NCI-H82 treated with DMSO at 0.1 percent for 48 hours (cell line): ENCODE measurements around the gene APMAP.

ENCODE experiments used
- DNase-seq: peaks from one replicate; lab custom pipeline; 2025; ENCODE audit not compliant: unreplicated experiment; lab: John Stamatoyannopoulos, UW

Gene APMAP, protein sequence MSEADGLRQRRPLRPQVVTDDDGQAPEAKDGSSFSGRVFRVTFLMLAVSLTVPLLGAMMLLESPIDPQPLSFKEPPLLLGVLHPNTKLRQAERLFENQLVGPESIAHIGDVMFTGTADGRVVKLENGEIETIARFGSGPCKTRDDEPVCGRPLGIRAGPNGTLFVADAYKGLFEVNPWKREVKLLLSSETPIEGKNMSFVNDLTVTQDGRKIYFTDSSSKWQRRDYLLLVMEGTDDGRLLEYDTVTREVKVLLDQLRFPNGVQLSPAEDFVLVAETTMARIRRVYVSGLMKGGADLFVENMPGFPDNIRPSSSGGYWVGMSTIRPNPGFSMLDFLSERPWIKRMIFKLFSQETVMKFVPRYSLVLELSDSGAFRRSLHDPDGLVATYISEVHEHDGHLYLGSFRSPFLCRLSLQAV

DNA sequence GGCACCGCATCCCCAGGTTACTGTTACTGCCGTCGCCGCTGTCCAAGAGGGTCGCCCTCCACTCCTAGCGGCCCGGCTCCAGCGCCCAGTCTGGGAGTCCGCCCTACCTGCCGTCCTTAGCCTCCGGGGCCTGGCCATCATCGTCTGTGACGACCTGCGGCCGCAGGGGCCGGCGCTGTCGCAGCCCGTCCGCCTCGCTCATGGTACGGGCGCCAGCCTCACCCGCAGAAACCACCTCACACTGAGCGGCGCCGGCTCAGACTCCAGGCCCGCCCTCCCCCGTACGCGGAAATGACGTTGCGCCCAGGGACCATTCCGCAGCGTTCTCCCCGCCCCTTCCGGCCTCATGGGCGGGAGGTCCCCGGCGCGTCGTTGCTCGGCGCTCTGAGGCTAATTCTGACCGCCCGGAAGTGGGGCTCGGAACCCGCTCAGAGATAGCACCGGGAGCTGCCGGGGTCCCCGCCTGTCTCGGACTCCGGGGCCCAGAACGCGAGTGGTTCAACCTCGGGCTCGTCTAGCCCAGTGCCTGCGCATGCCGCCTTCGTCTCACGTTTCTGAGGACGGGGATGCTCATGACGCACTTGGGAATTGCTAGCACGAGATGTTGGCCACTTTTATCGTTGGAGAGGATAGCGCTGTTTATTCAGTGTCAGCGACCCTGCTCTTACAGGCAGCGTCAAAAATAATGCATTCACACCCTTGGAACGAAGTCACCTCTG is at the start of gene APMAP:
Gene APMAP (minus strand): TSS at position 265 of the 719 bp plus-strand sequence. CDS start 63 bp downstream, at position 202.
- peak; percentile 85 for DNase-seq

DNA sequence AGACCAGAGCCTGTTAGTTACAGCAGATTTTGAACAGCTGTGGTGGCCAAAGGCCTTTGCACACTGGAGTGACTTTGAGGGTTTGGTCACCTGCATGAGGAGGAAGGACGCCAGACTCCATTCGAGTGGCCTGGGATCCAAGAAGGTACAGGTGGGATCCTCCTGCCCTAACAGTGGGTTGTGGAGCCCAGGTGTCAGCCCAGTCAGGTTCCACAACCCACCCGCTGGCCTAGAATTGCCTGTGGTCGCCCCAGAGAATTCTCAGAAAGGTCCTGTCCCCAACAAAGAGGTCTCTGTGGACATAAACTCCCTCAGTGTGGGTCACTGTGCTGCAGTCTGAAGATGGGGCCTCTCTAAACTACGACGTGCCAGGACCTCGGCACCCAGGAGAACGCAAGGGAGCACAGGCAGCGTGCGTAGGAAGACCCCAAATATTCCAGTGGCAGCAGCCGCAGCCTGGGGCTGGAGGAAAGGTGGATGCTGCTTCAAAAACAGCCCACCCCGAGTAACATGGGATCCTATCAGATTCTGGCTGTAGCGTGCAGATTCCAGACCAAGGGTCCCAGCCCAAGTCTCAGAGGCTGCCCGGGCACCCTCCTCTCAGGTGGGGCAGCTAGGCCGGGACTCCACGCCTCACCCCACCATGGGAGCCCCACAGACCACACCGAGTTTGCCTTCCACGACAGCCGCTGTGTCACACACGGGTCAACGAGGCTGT is 49.4 kb upstream of the APMAP start:
- no peak for DNase-seq

DNA sequence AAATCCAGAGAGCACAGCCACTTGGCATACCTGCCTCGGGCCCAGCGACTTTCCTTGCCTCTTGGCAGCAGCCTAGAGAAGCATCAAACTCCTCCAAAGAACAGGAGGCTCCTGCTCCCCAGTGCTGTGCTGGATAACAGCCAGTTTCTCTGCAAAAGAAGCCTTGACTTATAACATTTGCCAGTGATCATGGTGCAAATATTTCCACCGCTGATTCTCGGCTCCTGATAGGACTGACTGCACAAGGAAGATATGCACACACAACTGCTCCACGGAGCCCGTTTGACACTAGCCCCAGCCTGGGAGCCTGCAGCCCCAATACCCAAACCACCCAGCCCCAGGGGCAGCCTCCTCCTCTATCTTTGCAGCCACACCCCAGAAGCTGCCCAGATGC is 47.9 kb upstream of the APMAP start:
- DNase-seq = no peak

DNA sequence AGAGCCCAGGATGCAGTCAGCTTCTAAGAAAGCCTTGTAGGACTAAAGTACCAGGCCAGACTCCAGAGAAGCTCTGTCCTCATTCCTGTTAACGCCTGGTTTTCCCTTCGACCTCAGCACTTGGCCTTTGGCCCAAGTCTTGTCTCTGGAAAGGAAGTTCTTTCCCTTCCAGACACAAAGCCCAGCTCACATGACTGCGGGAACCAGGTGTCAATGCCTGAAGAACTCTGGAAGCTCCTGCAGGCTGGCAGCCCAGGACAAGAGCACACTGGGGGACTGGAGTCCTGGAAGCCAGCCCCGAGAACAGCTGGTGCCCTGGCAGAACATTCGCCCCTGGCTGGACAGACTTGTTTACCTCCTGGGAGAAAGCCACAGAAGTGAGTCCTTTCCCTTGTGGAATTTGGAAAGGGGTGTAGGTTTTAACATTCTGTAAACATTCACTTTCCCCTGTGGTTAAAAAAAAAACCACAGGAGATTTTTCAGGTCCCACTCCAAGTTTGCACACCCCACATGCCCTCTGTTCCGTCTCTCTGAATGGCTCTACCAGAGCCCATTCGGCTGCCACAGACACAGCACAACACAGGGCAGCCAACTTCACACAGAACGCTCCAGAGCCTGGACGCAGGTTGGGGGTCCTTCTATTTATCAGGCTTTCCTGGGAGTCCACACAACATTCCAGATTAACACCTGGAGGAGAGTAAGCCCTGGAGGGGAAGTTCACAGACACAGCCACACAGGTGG is 47.3 kb upstream of the APMAP start:
- no peak for DNase-seq

DNA sequence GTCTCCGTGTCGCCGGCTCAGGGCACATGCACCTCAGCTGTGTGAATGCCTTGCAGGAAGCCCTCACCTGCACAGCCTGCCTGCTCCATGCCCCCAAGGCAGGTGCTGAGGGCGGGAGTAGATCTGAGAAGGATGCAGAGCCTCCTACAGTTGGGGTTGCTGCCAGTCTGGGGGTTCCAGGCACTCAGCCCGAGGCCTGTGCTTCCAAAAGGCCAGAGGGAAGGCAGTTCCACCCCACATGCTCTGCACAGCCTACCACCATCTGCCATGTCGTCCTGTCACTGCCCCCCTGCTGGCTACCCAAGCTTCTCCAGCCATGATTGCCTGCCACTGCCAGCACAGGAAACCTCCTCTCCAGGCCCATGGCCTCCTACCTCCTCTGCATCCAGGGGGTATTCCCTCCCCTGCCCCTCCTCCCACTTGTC is 46.1 kb upstream of the APMAP start:
- DNase-seq = no peak

DNA sequence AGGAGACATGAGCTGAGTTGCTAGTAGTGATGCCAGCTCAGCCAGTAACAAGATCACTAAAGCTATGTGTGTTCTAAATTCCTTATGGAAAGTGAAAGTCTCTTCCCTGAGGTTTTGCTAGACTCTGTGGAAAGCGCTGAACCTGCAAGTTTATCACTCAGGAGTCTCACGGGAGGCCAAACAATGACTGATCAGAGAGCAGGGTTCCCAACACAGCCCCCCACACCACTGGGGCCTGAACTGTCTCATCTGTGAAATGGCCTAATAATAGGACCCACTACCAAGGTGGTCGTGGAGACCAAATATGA is 45.5 kb upstream of the APMAP start:
- DNase-seq = no peak

DNA sequence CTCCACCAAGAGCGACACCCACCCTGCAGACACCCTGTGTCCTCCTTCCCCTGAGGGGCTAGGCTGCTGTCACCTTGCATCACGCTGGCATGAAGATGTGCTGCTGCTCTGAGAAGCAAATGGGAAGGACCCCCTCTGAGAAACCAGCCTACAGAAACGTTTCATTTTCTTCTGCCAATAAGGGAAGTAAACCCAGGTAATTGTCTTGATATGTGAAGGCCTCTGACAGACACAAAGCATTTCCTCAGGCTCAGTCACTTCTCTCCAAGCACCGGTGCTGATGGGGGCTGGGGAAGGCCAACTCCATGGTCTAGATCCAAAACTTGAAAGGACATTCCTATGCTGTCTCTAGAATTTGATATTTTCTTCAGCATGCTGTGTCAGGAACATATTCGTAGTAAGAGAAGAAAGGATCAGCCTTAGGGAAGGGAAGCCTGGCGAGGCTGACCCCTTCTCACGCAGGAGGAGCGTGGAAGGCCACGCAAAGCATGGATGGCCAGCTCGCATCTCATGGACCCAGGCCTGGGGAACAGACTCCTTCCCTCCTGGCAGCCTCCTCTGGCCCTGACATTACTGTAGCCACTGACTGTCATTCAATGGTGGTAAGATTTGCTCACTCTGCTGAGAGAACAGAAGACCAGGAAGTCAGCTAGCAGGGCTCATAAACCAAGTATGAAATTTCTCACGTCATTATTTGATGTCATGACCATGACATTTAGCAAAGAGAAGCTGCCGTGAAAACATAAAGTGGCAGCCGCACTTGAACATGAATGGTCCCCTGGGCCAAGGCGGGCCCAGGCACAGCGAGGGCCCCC is 44.9 kb upstream of the APMAP start:
- no peak for DNase-seq

DNA sequence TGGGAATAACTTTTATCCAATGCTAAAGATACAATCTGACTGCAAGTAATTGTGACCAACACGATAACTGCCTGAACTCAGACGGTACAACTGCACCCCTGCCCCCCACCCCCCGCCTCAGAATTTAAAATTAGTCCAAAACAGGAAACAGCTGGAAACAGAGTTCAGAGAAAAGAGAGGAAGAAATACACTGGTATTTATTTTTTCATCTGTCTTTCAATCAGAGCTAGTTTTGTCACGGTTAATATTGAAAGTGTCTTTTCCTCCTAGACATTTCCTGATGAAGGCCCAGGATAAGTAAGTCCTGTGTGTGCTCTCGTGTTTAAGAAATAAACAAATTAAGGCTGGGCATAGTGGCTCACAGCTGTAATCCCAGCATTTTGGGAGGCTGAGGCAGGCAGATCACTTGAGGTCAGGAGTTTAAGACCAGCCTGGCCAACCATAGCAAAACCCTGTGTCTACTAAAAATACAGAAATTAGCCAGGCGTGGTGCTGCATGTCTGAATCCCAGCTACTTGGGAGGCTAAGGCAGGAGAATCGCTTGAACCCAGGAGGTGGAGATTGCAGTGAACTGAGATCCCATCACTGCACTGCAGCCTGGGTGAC is 43.9 kb upstream of the APMAP start:
- no peak for DNase-seq

DNA sequence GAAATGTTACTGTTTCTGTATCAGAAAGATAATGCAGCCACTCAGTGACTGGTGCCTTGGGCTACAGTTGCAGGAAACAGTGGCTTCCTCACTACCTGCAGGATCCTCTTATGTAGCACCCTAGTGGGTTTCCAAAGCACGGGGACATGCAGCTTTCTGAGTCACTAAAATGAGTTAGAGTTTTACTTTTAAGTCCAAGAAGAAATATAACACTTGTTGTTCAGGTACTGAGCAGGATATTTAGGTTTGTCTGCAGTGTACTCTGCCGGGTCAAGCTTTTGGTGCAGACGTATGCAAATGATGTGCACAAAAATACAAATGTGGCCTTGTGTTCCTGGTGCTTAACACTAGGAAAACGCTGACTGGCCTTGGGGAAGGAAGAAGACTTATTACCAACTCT is 43.4 kb upstream of the APMAP start:
- DNase-seq = no peak

DNA sequence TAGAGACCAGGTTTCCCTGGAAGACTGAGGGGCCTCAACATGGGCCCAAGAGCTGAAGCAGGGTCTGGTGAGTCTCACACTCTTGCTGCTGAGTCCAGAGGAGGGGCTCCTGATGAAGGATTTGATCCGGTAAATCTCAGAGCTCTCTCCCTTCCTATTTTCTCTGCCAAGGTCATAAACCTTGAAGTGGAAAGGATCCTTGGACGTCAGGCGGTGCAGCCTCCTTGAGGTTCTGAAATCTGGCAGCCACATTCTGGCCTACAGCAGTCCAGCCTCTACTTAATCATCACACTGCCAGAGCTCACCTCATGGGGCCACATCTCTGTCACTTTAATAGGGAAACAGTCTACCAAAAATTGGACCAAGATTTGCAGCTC is 41.4 kb upstream of the APMAP start:
- no peak for DNase-seq

DNA sequence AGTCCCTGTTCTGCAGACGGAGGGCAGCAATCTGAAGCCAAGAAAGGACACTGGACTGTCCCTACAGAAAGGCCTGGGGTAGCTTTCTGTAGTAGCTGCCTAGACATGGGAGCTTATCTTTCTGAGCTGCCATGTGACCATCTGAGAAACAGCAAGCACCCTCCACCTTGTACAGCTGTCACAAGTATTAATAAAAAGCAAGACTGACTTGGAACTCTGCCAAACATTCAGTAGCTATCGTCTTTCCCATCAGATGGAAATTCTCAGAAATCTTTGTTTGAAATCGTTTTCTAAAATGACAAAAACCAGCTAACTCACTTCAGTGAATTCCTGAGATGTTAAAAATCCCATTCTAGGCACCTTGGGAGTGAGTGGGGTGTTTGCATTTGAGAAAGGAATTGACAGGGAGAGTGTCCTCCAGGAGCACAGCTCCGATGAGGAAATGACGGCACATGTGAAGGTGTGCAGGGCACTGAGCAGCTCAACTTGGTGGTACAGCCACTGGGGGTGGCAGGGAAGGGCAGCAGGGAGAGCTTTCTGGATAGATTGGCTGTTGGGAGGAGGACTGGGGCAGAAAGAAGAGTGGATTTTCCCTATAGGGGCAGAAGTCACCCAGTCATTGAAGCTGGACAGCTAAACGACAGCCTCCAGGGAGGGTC is 40.8 kb upstream of the APMAP start:
- no peak for DNase-seq

DNA sequence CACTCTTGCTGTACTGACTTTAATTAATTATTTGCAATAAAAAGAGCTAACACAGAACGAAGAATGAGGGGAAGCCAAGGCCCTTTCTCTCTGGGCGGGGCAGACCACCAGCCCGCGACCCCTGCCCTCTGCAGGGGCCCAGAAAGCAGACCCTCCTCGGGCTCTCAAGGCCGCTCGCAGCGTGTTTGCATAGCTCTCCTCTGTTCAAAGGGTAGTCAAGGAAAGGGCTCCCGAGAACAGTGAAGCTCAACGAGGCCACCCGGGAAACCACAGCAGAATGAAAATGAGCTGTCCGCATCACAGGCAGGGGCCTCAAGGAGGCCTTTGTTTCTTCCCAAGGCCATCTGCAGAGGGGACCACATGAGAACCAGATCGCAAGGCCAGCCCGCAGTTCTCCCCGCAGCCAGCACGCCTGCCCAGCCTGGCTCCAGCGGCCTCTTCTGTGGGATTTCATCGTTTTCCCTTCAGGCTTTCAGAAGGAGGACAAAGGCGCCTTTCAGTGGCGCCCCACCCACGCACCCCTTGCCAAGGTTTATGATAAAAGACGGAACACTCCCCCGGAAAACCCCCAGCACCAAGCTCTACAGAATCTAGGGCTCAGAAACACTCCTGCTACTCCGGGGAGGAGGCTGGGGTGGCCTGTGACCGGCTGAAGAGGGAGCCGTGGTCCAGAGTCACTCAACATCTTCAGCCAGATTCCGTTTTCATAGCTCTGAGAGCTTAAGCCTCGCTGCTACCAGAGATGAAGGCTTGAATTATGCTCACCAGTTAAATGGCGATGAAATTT is 40.1 kb upstream of the APMAP start:
- DNase-seq = no peak

DNA sequence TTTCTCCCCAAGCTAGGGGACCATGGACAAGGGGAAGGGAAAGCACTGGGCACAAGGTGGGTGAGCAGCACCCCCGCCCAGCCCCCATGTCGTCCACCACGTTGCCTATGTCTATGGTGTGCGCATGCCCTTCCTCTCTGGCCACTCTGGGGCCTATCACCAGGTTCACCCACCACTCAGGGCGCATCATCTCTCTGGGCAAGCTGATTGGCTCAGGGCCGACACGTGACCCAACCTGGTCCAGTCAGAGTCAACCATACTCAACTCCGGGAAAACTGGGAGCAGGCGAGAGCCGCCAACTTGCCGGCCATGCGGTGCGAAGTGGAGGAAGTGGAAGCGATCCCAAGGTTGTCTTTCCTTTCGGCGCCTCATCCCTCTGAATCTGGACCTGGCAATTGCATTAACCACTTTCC is 39.5 kb upstream of the APMAP start:
- DNase-seq = no peak

DNA sequence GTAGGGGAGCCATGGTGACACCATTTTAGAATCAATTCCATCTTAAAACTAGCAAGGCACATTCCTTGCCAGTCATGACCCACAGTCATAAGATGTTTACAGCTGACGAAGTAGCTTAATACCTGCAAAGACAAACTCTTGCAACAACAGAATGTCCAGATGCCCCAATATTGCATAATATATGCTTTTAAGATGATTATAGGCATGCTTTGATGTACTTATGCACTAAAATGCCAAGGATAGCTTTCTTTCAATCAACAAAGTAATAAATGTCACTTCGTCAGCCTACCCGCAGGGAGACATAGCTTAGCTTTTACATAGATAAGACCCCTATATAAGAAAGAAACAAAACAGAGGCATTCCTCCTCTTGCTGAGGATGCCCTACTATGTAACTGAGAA is 38.7 kb upstream of the APMAP start:
- no peak for DNase-seq

DNA sequence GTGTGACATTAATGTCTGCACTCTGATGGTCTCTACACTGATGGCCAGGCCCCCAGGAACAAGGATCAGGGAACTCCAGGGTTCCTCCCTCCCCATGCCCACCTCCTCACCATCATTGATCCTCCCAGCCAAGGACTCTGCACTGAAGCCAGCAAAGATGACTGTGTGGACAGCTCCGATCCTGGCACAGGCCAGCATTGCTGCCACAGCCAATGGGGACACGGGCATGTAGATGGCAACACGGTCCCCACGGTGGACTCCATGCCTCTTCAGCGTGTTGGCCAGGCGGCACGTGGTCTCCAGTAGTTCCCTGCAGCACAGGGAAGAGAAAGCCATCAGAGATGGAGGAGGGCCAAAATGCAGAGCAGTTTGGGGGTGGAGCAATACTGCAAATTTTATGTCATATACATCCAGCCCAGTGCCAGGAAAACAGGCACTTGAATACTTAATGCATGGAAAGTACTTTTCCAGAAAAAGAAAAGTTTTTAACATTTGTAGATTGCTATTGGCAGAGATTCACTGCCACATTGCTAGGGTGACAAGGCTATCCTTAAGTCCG is 38.2 kb upstream of the APMAP start:
- DNase-seq = no peak

DNA sequence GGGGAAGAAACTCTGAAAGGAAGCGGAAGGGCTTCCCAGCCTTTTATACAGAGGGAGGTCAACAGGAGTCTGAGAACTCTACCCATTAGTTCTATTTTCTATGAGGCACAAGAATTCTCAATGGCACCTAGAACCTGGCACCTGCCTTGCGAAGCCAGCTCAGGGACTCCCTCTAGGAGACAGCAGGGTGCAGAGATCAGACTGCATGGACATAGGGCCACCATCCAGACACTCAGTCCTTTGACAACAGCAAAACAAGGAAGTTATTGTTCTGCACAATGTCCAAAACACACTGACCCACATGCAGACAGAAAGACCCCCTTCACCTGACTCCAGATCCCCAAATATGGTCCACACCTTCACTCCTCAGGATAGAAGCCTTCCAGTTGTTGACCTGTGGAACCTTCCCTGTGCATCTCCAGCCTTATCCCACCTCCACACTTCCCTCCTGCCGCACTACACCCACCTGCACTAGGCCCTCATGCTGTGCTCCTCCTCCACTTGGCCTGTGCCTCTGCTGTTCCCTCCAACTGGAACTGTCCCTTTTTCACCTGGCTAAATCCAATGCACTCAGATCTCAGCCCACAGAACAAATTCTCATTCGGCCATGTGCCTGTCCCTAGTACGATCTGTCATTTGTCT is 37.6 kb upstream of the APMAP start:
- no peak for DNase-seq

DNA sequence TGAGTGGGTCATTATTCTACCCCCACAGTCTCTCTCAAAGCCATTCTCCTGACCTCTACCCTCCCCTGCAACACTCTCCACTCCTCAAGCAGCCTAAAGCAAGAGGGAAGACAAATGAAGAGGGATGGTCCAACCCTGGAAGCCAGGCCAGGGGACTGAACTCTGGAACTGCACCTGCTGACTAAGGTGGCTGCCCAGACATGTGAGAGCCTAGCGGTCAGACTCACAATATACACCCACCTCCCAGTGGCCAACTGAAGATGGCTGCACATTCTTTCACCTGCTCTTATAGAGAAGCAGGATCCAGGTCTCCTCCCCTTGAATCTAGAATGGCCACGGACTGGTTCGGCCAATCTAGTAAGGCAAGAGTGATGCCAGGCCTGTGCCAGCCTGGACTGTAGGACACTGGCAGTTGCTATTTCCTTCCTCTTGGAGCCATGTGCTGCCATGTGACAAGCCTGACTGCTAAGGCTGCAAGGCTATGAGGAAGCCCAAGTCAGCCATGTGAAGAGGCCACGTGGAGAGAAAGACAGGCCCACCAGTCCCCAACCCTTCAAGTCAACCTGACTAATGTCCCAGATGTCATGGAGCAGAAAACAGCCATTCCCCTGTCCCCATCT is 33.5 kb upstream of the APMAP start:
- no peak for DNase-seq
